GM12878 (cell line): ENCODE measurements around the gene ACE. TPM values are rescaled to one million over a fixed set of nuclear protein-coding genes. Genes with fewer than 3 reads are reported as not detected.

Experiments
- ATAC-seq: fragments of 200-7000 bp; cut with Tn5 transposase; 3 replicates; pipeline ENCODE4 v1.9.1; 2020; ENCODE audit warnings: mild to moderate bottlenecking, moderate library complexity
- Bru-seq: library from RNA; stranded (reverse); fragments of 400-500 nt; gene quantifications from one replicate; lab custom pipeline; 2021; lab: Mats Ljungman, UMichigan
- BruChase-seq, 2 experiments: library from RNA; stranded (reverse); fragments of 400-500 nt; gene quantifications; one replicate each; lab custom pipeline; 2021; lab: Mats Ljungman, UMichigan
- BruUV-seq: library from RNA; stranded (reverse); fragments of 400-500 nt; replicated peaks from 2 replicates; lab custom pipeline; 2021; lab: Mats Ljungman, UMichigan
- CTCF ChIA-PET: fragments of 300-600 bp; sonication (Branson Sonifier 250); formaldehyde crosslinking; extraction: SDS; loops from one replicate; lab custom pipeline; 2021; ENCODE audit warnings: inconsistent platforms; lab: Yijun Ruan, JAX
- POLR2A ChIA-PET: fragments of 350-600 bp; formaldehyde crosslinking; extraction: SDS; loops from one replicate; lab custom pipeline; 2021; ENCODE audit warnings: inconsistent platforms; lab: Charles Lee
- RAD21 ChIA-PET: fragments of 300-600 bp; sonication (Branson Sonifier 250); formaldehyde crosslinking; loops from one replicate; lab custom pipeline; 2023; ENCODE audit warnings: antibody characterized with exemption; ENCODE audit not compliant: unreplicated experiment; lab: Charles Lee
- SMC1A ChIA-PET: fragments of 300-600 bp; sonication (Branson Sonifier 250); formaldehyde crosslinking; loops from one replicate; lab custom pipeline; 2023; ENCODE audit not compliant: unreplicated experiment, uncharacterized antibody; lab: Charles Lee
- DNase-seq: peaks from one replicate; pipeline ENCODE4 v3.0.0-alpha.2; 2011; ENCODE audit warnings: low read depth, low spot score
- FAIRE-seq: peaks from 3 replicates; lab custom pipeline; 2011; peaks lifted over from hg19 to GRCh38; lab: Jason Lieb, UNC
- H2AFZ ChIP-seq: 2 replicates; pipeline ENCODE4 v1.6.0; 2011; ENCODE audit warnings: low read depth, low read length, control low read depth; ENCODE audit not compliant: control insufficient read depth
- H3K27ac ChIP-seq: 2 replicates; pipeline ENCODE4 v1.5.1; 2011; ENCODE audit warnings: control low read depth; ENCODE audit not compliant: control insufficient read depth, insufficient read depth
- H3K27me3 ChIP-seq, 2 experiments: replicated peaks in 1 of 2; 2 replicates each; pipeline versions ENCODE4 v1.6.0 to v1.6.1; 2011; ENCODE audit warnings: low read length in 1 of 2; ENCODE audit not compliant: control insufficient read depth in 2 of 2, insufficient read depth in 2 of 2
- H3K36me3 ChIP-seq, 2 experiments: 2 replicates each; pipeline ENCODE4 v1.5.1; 2011; ENCODE audit warnings: low read length in 1 of 2; ENCODE audit not compliant: control insufficient read depth in 2 of 2, insufficient read depth in 2 of 2
- H3K4me1 ChIP-seq: 2 replicates; pipeline ENCODE4 v1.6.1; 2011; ENCODE audit warnings: mild to moderate bottlenecking, low read length, moderate library complexity, mixed read lengths; ENCODE audit not compliant: control insufficient read depth, insufficient read depth
- H3K4me2 ChIP-seq: 2 replicates; pipeline ENCODE4 v1.6.0; 2011; ENCODE audit warnings: control low read depth; ENCODE audit not compliant: control insufficient read depth, insufficient read depth
- H3K4me3 ChIP-seq: fragments of 200-600 bp; sonication (generic); 2 replicates; pipeline ENCODE4 v1.5.1; 2016
- H3K79me2 ChIP-seq: 2 replicates; pipeline ENCODE4 v1.6.0; 2011; ENCODE audit warnings: low read length; ENCODE audit not compliant: control insufficient read depth, insufficient read depth
- H3K9ac ChIP-seq: 2 replicates; pipeline ENCODE4 v1.8.0; 2011; ENCODE audit warnings: low read length, control low read depth, mixed read lengths; ENCODE audit not compliant: control insufficient read depth, insufficient read depth
- H3K9me3 ChIP-seq: replicated peaks from 3 replicates; pipeline ENCODE4 v1.5.1; 2011; ENCODE audit warnings: mild to moderate bottlenecking, low read length; ENCODE audit not compliant: control insufficient read depth, insufficient read depth
- H4K20me1 ChIP-seq: 2 replicates; pipeline ENCODE4 v1.6.0; 2011; ENCODE audit not compliant: control insufficient read depth, insufficient read depth
- BACH1 ChIP-seq: fragments of 450-650 bp; IDR thresholded peaks from 2 replicates; pipeline ENCODE4 v1.6.1; 2017; ENCODE audit warnings: mild to moderate bottlenecking, borderline replicate concordance
- DPF2 ChIP-seq: fragments of 450-650 bp; IDR thresholded peaks from 2 replicates; pipeline ENCODE4 v1.6.1; 2017; ENCODE audit warnings: mild to moderate bottlenecking
- HDAC6 ChIP-seq: fragments of 200-600 bp; sonication (generic); IDR thresholded peaks from one replicate; pipeline ENCODE4 v1.8.0; 2017; ENCODE audit warnings: antibody characterized with exemption; ENCODE audit not compliant: unreplicated experiment
- LARP7 ChIP-seq: fragments of 450-650 bp; IDR thresholded peaks from 2 replicates; pipeline ENCODE4 v1.6.1; 2017; ENCODE audit warnings: mild to moderate bottlenecking
- SMARCA5 ChIP-seq: fragments of 450-650 bp; IDR thresholded peaks from 2 replicates; pipeline ENCODE4 v1.6.1; 2017; ENCODE audit warnings: mild to moderate bottlenecking
- SP1 ChIP-seq: IDR thresholded peaks from one replicate; pipeline ENCODE4 v1.6.1; 2011; ENCODE audit warnings: low read depth, low read length
- SUZ12 ChIP-seq: fragments of 200-600 bp; sonication (generic); IDR thresholded peaks from one replicate; pipeline ENCODE4 v1.6.1; 2018; ENCODE audit warnings: antibody characterized with exemption, mild to moderate bottlenecking; ENCODE audit not compliant: unreplicated experiment
- TCF12 ChIP-seq: IDR thresholded peaks from 2 replicates; pipeline ENCODE4 v1.6.1; 2011; ENCODE audit warnings: low read depth, mild to moderate bottlenecking, low read length
- TCF3 ChIP-seq: IDR thresholded peaks from 2 replicates; pipeline ENCODE4 v1.6.1; 2012; ENCODE audit warnings: low read depth, mild to moderate bottlenecking, low read length, borderline replicate concordance; ENCODE audit not compliant: insufficient read depth
- YY1 ChIP-seq: IDR thresholded peaks from 2 replicates; pipeline ENCODE4 v1.6.1; 2011; ENCODE audit warnings: low read depth, mild to moderate bottlenecking, low read length
- WGBS: methylation state at CpG from one replicate; pipeline ENCODE4 v1.1.6; 2016; ENCODE audit warnings: low lambda C conversion rate; ENCODE audit not compliant: insufficient replicate concordance, insufficient coverage; ENCODE audit errors: missing lambda C conversion rate; 5-methylcytosine and 5-hydroxymethylcytosine counted together
- in situ Hi-C: fragments of 300-500 bp; cut with MboI; formaldehyde crosslinking; loops from 9 replicates; pipeline ENCODE4 v1.14.3; 2018; ENCODE audit warnings: mixed read lengths
- intact Hi-C: fragments of 100-400 bp; cut with micrococcal nuclease; formaldehyde crosslinking; loops from one replicate; pipeline ENCODE4 v1.14.2; 2022; ENCODE audit not compliant: unreplicated experiment
- long read RNA-seq, 2 experiments: library from polyadenylated mRNA; unstranded; transcript quantifications; one replicate each; pipeline ENCODE4 v2.0.0, GENCODE V29; 2019 to 2020
- polyA minus RNA-seq, 3 experiments: library from RNA; depleted of rRNA, polyadenylated mRNA; stranded (reverse); fragments of >200 nt; gene quantifications; 2 replicates each; pipeline ENCODE4 v1.2.3, GENCODE V29; 2011
- polyA plus RNA-seq, 11 experiments: library from polyadenylated mRNA; depleted of rRNA in 4 of 11; unstranded in 6 of 11; stranded (reverse) in 5 of 11; fragments of >200 nt; fragmentation: Nextera tagmentation in 4 of 11; fragmentation: Illumina TruSeq in 1 of 11; extraction: Ambion mirVana in 4 of 11; extraction: Trizol in 1 of 11; gene quantifications; 1 replicate in 1 of 11; 2 replicates in 10 of 11; pipeline versions ENCODE4 v1.2.1 to v1.2.3, GENCODE V29; 2011 to 2016; ENCODE audit warnings: inconsistent platforms in 2 of 11, missing spikeins in 2 of 11, low read depth in 1 of 11
- total RNA-seq, 4 experiments: library from RNA; depleted of rRNA in 3 of 4; stranded (reverse); fragments of >200 nt in 3 of 4; fragmentation: Illumina TruSeq in 1 of 4; extraction: Trizol in 1 of 4; gene quantifications; 2 replicates each; pipeline versions ENCODE4 v1.2.1 to v1.2.3, GENCODE V29; 2013 to 2021

ACE gene
- total RNA-seq (2013; cell fraction: nucleolus; rRNA removed), result 0.52 TPM in 1 of 2 replicates, not detected in the other
- total RNA-seq (2014; rRNA removed) (not detected in 2 replicates), total RNA-seq (2014; rRNA removed; fragmentation: Illumina TruSeq; extraction: Trizol) (not detected in 2 replicates), total RNA-seq (2021) (0.08 and 0.46 TPM in 2 replicates), polyA plus RNA-seq (2011; rRNA removed) (not detected in 2 replicates), polyA plus RNA-seq (2014; fragmentation: Illumina TruSeq; extraction: Trizol) (not detected in 2 replicates), polyA plus RNA-seq (2014; fragmentation: Nextera tagmentation; extraction: Ambion mirVana) (not detected), polyA plus RNA-seq (2014; rRNA removed) (0.03 TPM in 1 of 2 replicates, not detected in the other), polyA plus RNA-seq (2016; fragmentation: Nextera tagmentation; extraction: Ambion mirVana) (not detected), polyA minus RNA-seq (2011; rRNA and poly(A)+ RNA removed) (not detected in 2 replicates), Bru-seq, nascent RNA (not detected), BruChase-seq, experiment 1, labeled RNA remaining after a 6-hour chase (not detected), BruChase-seq, experiment 2, labeled RNA remaining after a 2-hour chase (percentile 16 among the genes with signal in this experiment)
- polyA plus RNA-seq (2011; ENCODE audit: low read depth), result not detected
- not detected in 2 replicates for polyA plus RNA-seq (2011; cell fraction: cytosol; rRNA removed)
- polyA plus RNA-seq (2011; cell fraction: nucleus; rRNA removed), result 0.10 TPM in 1 of 2 replicates, not detected in the other
- 0.22 TPM in 1 of 2 replicates, not detected in the other for polyA plus RNA-seq (2012)
- not detected in 2 replicates for polyA minus RNA-seq (2011; cell fraction: cytosol; rRNA and poly(A)+ RNA removed)
- not detected in 2 replicates for polyA minus RNA-seq (2011; cell fraction: nucleus; rRNA and poly(A)+ RNA removed)
- long read RNA-seq, experiment 1, result 0 reads
- long read RNA-seq, experiment 2, result 0 reads

DNA sequence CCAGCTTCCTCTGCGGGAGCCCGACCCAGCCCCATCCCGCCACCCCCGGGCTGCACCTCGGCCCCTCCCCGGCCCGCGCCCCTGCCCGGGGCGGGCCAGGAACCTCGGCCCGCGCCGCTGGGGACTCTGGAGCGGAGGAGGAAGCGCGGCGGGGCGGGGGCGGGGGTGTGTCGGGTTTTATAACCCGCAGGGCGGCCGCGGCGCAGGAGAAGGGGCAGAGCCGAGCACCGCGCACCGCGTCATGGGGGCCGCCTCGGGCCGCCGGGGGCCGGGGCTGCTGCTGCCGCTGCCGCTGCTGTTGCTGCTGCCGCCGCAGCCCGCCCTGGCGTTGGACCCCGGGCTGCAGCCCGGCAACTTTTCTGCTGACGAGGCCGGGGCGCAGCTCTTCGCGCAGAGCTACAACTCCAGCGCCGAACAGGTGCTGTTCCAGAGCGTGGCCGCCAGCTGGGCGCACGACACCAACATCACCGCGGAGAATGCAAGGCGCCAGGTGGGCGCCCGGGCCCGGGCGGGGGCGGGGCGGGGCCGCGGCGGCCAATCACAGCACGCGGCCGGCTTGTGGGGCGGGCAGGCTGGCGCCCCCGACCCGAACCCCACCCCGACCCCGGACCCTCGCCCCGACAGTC, at the start of gene ACE:
TSS of gene ACE (plus strand) at position 208 of the 626 bp plus-strand sequence. CDS start at position 242, 34 bp downstream.
- H3K4me2 ChIP-seq, result peak within 1 kb of the TSS; percentile 74
- H2AFZ ChIP-seq, result peak within 1 kb of the TSS; percentile 44; the same call in 1 of the 2 replicates
- H3K9ac ChIP-seq, result no peak within 1 kb of the TSS
- RAD21 ChIA-PET, result interaction anchor here (6.5 kb wide), 1 partner anchor 49 kb away, joined by 75 read pairs; no protein-coding TSS in a partner anchor
- FAIRE-seq (no peak), ATAC-seq (peak; percentile 28), DNase-seq (no peak)
- H4K20me1 ChIP-seq, result no peaks in the 10 kb centered on the region
- SMC1A ChIA-PET, result no interaction called here
- H3K27me3 ChIP-seq, result peaks cover 9 to 13% of the 10 kb centered on the region in 2 experiments
- in situ Hi-C loops, result loop anchor here (5.0 kb wide), 1 partner anchor 55 kb away; no protein-coding TSS in a partner anchor
- POLR2A ChIA-PET, result no interaction called here
- intact Hi-C loops, result loop anchor here (5.0 kb wide), 1 partner anchor 35 kb away; no protein-coding TSS in a partner anchor
- H3K4me3 ChIP-seq, result peak within 1 kb of the TSS; percentile 50; the same call in 1 of the 2 replicates
- no peaks in the 10 kb centered on the region for H3K9me3 ChIP-seq
- H3K36me3 ChIP-seq, result no peaks in the 10 kb centered on the region
- no TSS peak for BruUV-seq
- WGBS, result 0% methylated on average over 27 of the region's 78 CpGs
- peaks cover 5% of the 10 kb centered on the region for H3K4me1 ChIP-seq
- peak; percentile 94 for TF ChIP-seq SUZ12
- no peak for TF ChIP-seq LARP7
- TF ChIP-seq TCF12, result 0 out of 2 replicates have a peak, but pooled peaks have one; percentile 47
- TF ChIP-seq DPF2, result no peak
- TF ChIP-seq BACH1, result no peak
- 0 out of 2 replicates have a peak, but pooled peaks have one; percentile 78 for TF ChIP-seq TCF3
- TF ChIP-seq SMARCA5, result no peak
- TF ChIP-seq SP1, result no peak
- TF ChIP-seq HDAC6, result peak; percentile 97
- no peak for TF ChIP-seq YY1
- H3K79me2 ChIP-seq, result no peaks in the 10 kb centered on the region
- CTCF ChIA-PET, result interaction anchor here (1.2 to 7.0 kb wide), 3 partner anchors 33 to 135 kb away, joined by 3 to 104 read pairs (median 4); no protein-coding TSS in a partner anchor
- no peak within 1 kb of the TSS for H3K27ac ChIP-seq
